ENCODE measurements around the gene PFKFB3. TPM values are rescaled to one million over a fixed set of nuclear protein-coding genes. Genes with fewer than 3 reads are reported as not detected.
"Not testable (repeated sequence)": the region's sequence is repeated elsewhere in the genome, so short reads cannot be mapped to it uniquely, and the experiment has no call there.

PFKFB3 gene
- total RNA-seq, 1 donor from 2014 or later, result 30.8 TPM

DNA sequence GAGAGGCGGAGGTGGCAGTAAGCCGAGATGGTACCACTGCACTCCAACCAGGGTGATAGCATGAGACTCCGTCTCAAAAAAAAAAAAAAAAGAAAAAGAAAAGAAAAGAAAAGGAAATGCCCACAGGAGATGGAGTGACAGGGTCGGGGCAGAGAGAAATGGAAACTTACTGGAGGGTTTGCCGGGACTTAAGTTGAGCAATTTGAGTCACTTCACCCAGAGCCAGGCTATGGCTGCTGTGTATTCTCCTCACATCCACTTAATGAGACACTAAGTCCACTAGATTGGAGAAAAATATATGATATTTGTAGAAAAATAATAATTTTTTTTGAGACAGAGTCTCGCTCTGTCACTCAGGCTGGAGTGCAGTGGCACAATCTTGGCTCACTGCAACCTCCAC, 4.6 kb upstream of the PFKFB3 start:
- intact Hi-C loops (cut with micrococcal nuclease), result no loop called here
- DNase-seq (no peak), ATAC-seq (no peak)

DNA sequence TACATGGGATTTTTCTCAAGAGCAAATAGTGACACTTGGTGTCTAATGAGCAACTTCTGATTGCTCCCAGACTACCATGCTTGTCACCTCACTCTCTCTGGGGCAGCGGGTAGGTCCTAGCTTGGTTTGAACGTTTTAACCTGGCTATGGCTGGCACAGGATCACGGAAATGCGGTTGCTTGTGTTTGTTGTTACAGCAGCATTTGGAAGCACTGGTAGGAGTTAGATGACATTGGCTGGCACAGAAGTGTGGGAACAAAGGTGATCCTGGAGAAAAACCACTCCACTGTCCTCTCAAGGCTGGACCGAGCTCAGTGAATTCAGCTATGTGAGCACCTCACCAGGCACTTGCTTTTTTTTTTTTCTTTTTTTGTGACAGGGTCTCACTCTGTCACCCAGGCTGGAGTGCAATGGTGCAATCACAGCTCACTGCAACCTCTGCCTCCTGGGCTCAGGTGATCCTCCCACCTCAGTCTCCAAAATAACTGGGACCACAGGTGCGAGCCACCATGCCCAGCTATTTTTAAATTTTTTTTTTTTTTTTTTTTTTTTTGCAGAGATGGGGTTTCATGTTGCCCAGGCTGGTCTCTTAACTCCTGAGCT, 3.5 kb upstream of the PFKFB3 start:
- intact Hi-C loops (cut with micrococcal nuclease), result no loop called here
- no peak for DNase-seq
- ATAC-seq, result no peak

DNA sequence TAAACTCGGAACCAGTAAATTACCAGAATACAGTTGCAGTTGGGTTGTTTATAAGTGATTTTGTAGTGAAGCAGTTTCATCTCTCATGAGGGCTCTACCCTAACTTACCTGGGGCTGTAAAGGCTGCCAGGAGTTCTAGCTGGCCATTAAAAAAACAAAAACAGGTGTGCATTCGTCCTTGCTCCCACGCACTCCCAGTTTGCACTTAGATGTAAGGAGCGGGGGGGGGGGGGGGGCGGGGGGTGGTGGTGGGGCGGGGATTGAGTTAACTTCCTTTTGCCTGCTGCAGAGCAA, 2.3 kb upstream of the PFKFB3 start:
- intact Hi-C loops (cut with micrococcal nuclease), result loop anchor here (10.0 kb wide), 1 partner anchor 86 kb away; no protein-coding TSS in a partner anchor

DNA sequence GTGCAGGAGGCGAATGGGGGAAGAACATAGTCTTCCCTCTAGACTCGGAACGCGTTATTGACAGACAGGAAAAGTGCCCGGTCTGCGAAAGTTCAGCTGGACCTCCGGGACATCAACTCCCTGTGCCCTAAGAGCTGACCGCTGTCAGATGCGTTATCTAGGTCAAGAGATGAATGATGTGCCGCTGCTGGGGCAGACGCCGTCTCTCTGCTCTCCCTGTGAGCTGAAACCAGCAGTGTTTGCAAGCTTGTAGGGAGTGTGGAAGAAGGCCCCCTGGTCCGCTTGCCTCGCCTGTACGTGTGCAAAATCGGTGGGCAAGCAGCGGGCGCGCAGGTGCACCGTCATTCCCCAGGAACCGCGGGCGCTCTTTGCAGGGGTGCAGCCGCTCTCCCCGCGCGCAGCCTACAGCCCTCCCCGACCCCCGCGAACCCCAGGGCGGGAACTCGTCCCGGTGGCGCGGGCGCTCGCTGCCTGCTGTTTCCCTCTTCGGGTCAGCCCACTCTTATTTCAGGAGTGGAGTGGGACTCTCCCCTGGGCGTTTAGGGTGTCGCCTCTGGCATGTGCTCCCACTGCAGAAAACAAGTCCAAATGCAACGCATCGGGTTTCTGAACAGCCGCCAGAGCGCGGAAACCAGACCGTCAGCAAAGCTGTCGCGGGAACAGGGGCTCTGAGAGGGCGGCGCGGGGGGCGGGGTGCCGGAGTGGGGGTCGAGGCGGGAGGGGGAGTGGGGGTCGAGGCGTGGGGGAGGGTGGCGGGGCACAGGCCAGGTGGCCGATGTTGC, 1.8 kb upstream of the PFKFB3 start:
- intact Hi-C loops (cut with micrococcal nuclease), result loop anchor here (10.0 kb wide), 1 partner anchor 86 kb away; no protein-coding TSS in a partner anchor
- ATAC-seq (no peak), DNase-seq (peak; percentile 58)

More for the DNA sequence above, 2.3 kb upstream of the PFKFB3 start:
- DNase-seq (no peak), ATAC-seq (no peak)

DNA sequence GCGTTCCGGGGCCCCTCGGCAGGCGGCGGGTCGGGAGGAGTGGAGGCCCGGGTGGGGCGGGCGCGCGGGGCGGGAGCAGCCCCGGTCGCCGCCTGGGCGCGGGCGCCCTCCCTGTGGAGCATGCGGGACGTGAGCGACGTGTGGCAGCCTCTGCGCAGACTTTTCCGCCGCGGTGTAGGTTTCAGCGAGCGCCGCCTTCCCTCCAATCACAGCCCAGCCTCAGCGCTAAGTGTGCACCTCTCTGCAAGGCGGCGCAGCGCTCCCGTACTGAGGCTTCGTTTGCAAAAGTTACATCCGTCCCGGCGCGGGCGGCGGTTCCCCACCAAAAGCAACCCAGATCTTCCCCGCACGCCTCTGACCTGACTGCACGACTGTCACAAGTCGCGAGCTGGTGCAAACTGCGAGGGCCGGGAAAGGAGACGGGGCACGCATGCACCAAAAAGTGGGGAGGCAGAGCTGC, 1.2 kb upstream of the PFKFB3 start:
- DNase-seq (peak; percentile 88), ATAC-seq (peak; percentile 71)
- intact Hi-C loops (cut with micrococcal nuclease), result loop anchor here (10.0 kb wide), 1 partner anchor 87 kb away; no protein-coding TSS in a partner anchor

DNA sequence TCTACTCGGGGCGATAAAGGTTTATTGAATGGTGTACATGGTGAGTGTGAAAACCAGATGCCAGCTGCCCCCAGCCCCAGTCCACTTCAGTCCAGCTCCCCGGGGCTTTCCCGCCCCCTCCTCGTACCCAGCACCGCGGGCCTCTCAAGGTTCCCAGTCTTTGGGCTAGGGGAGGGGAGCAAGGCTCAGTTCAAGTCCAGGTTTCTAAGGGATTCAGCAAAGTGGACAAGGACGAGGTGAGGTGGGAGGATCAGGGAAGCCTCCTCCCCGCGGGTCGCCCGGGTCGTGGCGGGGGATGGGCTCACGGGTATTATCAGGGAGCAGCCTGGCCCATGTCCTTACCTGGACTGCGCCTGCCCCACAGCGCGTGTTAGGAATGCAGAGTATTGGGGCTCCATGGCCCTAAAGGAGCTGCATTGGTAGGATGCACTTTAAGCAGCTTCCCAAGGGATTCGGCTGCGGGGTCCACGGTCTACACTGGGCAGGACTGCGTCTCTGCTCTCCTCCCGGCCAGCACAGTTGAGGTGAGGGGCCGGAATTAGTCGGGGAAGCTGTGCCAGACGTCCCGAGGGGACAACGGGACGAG, 541 bp upstream of the PFKFB3 start:
- no peak for DNase-seq
- intact Hi-C loops (cut with micrococcal nuclease), result loop anchor here (10.0 kb wide), 1 partner anchor 87 kb away; no protein-coding TSS in a partner anchor
- ATAC-seq, result peak; percentile 22

DNA sequence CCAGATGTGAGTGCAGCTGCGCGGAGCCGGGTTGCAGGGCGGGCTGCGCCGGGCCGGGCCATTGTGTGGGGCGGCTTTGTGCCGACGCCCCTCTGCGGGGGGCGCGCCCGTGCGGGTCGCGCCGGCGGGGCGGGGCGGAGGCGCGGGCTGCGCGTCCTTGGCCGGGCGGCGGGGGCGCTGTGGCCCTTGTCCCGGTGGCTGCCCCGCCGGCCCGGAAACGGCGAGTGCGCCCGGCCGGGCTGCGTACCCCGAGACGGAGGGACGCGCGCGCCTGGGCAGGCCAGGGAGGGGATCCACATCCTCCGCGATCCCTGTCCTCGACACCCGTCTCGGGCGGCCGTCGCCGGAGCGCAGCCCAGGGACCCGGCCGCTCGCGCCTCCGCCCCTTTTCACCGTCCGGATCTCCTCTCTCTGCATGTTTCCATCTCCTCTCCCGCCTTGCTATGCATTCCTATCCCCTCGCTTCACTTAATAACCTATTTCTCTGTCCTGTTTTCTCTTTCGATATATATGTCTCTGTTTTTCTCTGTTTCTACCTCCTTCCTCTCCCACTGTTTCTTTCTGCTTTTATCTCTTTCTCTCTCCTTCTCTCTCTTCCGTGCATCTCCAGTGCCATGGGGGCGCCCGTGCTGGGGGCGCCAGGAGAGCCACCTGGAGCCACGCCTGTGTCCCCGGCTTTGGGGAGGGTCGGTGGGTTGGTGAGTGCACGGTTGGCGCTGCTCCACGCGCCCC, 765 bp downstream of the PFKFB3 start:
- intact Hi-C loops (cut with micrococcal nuclease), result loop anchor here (10.0 kb wide), 1 partner anchor 89 kb away; no protein-coding TSS in a partner anchor
- ATAC-seq (peak; percentile 58), DNase-seq (peak; percentile 82)

DNA sequence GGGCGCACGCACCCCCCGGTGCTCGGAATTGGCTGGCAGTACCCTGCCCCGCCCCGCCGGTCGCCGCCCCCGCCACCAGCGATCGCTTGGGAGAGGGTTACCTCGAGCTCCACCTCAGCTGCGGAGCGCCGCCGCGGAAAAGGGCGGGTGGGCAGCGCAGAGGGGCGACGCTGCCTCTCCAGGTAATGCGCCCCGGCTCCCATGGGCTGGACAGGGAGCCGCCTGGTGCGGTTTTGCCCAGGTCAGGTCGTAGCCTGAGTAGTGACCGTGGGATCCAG, 1.3 kb downstream of the PFKFB3 start:
- intact Hi-C loops (cut with micrococcal nuclease), result loop anchor here (10.0 kb wide), 1 partner anchor 89 kb away; no protein-coding TSS in a partner anchor
- no peak for ATAC-seq
- peak; percentile 62 for DNase-seq

DNA sequence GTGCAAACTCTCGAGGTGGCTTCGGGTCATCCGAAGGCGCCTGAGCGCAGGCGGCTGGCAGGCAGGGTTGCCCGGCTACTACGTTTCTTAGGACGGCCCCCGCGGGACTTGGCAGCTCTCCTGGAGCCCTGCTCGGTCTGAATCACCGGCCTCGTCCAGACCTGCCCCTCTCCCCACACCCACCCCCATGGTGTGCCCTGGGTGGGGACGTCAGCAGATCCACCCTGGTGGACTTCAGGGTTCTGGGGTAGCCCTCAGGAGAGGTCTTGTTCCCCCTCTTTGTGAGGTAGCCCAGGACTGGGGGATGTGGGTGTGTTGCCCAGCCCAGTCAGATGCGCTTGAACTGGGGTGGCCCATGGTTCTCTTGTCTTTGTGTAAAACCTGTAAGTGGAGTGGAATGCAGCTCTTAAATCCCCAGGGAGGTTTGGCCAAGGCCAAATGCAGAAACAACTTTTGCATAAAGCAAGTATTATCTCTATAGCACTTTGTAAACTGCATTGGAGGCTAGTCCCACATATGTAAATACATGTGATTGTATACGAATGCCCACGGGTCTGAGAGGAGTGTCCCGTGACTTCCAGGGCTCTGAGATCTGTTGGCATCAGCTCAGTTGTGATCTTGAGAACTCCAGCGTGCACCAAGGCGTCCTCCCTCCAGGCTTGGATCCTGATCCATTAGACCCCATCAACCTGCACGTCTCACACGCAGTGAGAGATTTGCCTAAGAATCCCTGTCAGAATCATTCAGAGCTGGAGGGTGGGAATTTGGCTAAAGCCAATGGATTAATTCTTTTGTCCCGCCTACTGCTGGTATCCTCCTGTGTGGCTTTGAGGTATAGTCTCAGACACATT, 1.8 kb downstream of the PFKFB3 start:
- no peak for ATAC-seq

DNA sequence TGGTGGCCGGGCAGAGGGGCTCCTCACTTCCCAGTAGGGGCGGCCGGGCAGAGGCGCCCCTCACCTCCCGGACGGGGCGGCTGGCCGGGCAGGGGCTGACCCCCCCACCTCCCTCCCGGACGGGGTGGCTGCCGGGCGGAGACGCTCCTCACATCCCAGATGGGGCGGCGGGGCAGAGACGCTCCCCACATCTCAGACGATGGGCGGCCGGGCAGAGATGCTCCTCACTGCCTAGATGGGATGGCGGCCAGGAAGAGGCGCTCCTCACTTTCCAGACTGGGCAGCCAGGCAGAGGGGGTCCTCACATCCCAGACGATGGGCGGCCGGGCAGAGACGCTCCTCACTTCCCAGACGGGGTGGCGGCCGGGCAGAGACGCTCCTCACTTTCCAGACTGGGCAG, 3.8 kb downstream of the PFKFB3 start:
- intact Hi-C loops (cut with micrococcal nuclease), result loop anchor here (10.0 kb wide), 1 partner anchor 92 kb away; no protein-coding TSS in a partner anchor
- ATAC-seq, DNase-seq: not testable (repeated sequence)

More for the DNA sequence above, 1.8 kb downstream of the PFKFB3 start:
- peak; percentile 79 for DNase-seq
- intact Hi-C loops (cut with micrococcal nuclease), result loop anchor here (10.0 kb wide), 1 partner anchor 90 kb away; no protein-coding TSS in a partner anchor

DNA sequence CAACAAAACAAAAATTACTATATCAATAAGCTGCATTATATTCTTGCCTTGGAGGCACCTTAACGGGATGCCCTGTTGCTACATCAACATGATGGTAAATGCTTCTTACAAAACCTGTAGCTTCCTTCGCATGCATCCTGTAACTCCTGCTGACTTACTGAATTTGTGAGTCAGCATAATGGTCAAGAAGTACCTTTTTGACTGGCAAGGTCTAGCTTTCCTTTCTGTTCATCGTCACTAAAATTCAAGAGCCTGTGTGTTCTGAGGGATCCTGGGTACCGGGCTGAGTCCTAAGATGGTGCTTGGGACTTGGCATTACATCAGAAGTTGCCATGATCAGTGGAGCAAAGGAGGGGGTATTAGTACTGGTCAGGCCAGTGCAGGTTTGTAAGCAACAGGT, 4.9 kb downstream of the PFKFB3 start:
- DNase-seq (no peak), ATAC-seq (no peak)
- intact Hi-C loops (cut with micrococcal nuclease), result loop anchor here (10.0 kb wide), 1 partner anchor 93 kb away; no protein-coding TSS in a partner anchor

DNA sequence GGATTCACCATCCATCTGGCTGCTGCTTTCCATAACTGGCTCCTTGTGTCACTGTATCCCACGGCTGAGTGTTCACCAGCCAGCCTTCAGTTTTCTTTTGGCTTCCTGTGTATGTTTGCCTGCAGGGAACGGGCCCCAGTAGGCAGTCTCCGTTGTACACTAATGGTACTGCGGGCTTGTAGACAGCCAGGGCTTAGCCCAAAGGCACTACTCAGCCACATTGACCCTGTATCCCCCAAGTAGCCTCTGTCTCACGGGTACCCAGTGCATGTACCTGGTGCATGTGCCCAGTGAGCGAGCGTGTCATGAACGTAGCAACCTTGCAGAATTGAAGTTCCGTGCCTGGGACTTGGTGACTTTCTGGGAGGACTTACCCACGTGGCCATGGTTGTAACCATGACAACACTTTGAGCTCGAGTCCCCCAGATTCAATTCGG, 6.1 kb downstream of the PFKFB3 start:
- intact Hi-C loops (cut with micrococcal nuclease), result loop anchor here (10.0 kb wide), 1 partner anchor 94 kb away; no protein-coding TSS in a partner anchor
- DNase-seq (peak; percentile 20), ATAC-seq (no peak)

DNA sequence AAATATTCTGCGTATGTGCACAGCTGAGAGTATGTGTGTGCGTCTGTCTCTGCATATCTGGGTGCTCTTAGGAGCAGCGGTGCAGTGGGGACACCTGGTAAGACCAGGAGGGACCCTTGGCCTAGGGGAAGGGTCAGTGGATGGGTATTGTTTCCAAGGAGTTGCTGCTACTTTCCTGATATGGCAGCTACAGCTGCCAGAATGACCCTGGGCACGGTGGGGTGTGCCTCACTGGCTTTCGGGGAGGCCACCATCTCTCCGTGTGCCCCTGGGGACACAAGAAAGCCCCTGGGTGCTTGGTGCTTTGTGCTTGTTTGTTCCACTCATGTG, 8.6 kb downstream of the PFKFB3 start:
- DNase-seq (peak; percentile 30), ATAC-seq (no peak)
- intact Hi-C loops (cut with micrococcal nuclease), result no loop called here

DNA sequence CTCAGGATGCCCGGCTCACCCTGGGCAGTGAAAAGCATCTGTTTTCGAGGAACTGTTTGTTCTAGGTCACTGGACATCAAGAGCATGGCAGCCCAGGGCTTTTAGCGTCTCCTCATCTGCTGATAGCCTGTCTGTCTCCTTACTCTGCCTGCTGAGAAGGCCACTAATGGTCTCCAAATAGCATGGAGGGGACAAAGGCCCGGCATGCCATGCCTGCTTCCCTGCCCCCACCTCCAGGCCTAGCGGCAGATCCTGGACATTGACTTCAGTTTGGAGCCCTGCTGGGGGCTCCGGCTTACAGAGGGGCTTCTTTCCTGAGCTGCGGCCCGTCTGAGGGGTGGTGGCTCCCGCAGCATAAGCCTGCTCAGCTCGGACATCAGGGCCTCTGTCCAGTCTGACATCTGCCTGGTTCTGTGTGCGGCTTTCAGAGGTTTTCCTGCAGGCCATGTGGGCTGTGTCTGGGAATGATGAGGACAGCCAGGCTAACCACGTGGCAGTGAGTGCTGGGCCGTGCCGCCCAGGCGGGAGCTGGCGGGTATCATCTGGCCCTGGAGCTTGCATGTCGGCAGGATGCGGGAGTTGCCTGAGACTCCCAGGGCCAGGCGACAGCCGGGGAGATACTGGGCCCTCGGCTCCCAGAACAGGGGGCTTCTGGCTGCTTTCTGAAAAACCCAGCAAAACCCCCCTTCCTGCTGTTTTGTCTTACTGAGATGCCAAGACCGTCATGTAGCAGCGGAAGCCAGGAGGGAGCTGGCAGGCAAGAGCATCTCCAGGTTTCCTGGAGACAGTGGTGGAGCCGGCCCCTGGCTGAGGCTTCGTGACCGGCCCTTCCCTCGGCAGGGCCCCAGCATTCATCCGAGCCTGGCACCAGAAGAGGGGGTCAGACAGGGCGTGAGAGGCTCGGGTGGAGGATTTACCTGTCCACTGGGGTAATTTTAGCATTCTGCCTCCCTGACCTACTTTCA, 9.2 kb downstream of the PFKFB3 start:
- DNase-seq (peak; percentile 71), ATAC-seq (peak; percentile 88)
- intact Hi-C loops (cut with micrococcal nuclease), result no loop called here

DNA sequence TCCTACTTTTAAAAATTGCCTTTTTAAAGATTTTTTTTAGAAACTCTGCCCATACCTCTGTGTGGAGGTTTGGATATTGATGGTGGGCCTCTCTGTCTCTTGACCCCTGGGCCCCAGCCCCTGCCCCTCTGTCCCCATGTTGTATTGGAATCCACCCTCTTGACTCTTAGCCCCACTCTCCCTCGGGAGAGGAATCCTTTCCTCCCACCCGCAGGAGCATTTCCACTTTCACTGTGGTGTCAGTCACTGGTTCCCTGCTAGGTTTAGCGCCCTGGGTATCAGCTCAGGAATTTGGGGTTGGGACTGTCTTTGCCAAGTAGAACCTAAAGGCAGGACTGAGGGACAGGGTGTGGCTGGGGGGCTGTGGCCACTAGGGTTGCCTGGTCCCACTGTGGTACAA, 10.1 kb downstream of the PFKFB3 start:
- intact Hi-C loops (cut with micrococcal nuclease), result no loop called here
- no peak for DNase-seq
- ATAC-seq, result no peak

DNA sequence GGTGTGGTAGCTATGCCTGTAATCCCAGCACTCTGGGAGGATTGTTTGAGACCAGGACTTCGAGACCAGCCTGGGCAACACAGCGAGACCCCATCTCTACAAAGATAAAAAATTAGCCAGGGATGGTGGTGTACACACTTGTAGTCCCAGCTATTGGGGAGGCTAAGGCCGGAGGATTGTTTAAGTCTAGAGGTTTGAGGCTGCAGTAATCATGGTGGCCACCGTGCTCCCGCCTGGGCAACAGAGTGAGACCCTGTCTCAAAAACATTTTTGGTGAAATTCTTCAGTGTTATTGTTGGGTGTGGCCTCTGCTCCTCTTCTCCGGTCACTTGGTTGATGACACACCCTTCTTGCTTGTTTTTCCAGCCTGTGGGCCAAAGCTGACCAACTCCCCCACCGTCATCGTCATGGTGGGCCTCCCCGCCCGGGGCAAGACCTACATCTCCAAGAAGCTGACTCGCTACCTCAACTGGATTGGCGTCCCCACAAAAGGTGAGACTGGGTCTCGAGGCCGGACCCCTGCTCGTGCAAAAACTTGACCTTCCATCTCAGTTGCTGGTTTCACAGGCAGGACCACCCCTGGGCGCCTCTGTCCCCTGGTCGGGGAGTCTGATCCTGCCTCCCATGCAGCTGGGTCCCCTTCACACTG, 10.6 kb downstream of the PFKFB3 start:
- ATAC-seq (no peak), DNase-seq (peak; percentile 17)

DNA sequence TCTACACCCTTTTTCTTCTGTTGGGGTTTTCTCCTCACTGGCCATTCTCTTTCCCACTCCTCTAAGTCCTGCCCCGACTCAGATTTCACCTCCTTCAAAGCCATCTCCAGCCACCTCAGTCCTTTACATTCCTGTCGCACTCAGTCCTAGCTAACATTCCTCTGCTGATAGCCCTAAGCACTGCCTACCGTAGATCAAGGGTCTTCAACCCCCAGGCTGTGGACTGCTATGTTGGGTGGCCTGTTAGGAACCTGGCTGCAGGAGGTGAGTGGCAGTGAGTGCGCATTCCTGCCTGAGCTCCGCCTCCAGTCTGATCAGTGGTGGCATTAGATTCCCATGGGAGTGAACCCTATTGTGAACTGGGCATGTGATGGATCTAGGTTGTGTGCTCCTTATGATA, 11.2 kb downstream of the PFKFB3 start:
- DNase-seq (no peak), ATAC-seq (no peak)
- intact Hi-C loops (cut with micrococcal nuclease), result no loop called here

More for the DNA sequence above, 10.6 kb downstream of the PFKFB3 start:
- intact Hi-C loops (cut with micrococcal nuclease), result no loop called here

All from left ventricle myocardium superior (tissue), 1 donor.